Spleen (tissue), 7 donors: ENCODE results near the gene LEF1.

ENCODE experiments used
- POLR2AphosphoS5 ChIP-seq, 3 donors: sonication (generic); formaldehyde crosslinking; IDR thresholded peaks; one replicate each; pipeline ENCODE4 v1.5.1; 2017; ENCODE audit warnings: antibody characterized with exemption in 3 of 3
- TF ChIP-seq, protein P1 (sequence below), 11 experiments: fragments of 200-600 bp in 7 of 11; fragments of 450-650 bp in 4 of 11; sonication (generic) in 4 of 11; IDR thresholded peaks in 8 of 11; conservative IDR thresholded peaks in 3 of 11; 1 replicate in 7 of 11; 2 replicates in 4 of 11; pipeline versions ENCODE4 v1.4.0 to v1.8.0; 2016 to 2021; ENCODE audit warnings: antibody characterized with exemption in 11 of 11, inconsistent platforms in 4 of 11, mild to moderate bottlenecking in 1 of 11
- donor health status: DM: no; HTN: no; CAD: no; lungs with moderate emphysema.
- donor health status: DM: no; HTN: no; CAD: no.
- donor health status: DM: no; HTN: no; CAD: no.

DNA sequence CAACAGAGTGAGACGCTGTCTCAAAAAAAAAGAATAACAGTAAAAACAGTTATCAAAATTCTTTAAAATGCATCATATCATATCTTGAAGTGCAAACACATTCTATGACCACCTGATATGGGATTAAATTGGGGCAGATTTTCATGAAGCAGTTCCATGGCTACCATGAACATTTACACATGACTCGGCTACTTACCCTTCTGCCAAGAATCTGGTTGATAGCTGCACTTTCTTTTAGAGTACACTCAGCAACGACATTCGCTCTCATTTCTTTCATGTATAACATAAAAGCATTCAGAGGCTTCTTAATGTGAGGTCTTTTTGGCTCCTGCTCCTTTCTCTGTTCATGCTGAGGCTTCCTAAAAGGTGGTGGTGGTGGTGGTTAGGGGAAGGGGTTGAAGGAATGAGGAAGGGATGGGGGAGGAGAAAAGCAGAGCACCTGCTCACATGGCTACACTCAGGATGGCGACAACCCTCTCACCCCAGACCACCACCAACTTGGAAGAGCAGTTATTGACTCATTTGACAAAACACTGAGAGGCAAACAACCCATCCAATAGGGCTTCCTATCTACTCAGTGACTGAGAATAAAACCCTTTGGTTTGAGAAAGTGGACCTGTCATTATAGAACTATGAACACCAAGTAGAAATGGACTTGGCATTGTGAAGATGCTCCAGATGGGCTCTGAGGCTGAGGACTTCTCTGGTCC is 90.6 kb downstream of the LEF1 start:
- TF ChIP-seq POLR2AphosphoS5 (IDR thresholded peaks at IDR 0.05): no peak
- TF ChIP-seq, protein P1, sequence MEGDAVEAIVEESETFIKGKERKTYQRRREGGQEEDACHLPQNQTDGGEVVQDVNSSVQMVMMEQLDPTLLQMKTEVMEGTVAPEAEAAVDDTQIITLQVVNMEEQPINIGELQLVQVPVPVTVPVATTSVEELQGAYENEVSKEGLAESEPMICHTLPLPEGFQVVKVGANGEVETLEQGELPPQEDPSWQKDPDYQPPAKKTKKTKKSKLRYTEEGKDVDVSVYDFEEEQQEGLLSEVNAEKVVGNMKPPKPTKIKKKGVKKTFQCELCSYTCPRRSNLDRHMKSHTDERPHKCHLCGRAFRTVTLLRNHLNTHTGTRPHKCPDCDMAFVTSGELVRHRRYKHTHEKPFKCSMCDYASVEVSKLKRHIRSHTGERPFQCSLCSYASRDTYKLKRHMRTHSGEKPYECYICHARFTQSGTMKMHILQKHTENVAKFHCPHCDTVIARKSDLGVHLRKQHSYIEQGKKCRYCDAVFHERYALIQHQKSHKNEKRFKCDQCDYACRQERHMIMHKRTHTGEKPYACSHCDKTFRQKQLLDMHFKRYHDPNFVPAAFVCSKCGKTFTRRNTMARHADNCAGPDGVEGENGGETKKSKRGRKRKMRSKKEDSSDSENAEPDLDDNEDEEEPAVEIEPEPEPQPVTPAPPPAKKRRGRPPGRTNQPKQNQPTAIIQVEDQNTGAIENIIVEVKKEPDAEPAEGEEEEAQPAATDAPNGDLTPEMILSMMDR (IDR thresholded peaks at IDR 0.05 in 8 of 11, conservative IDR thresholded peaks at IDR 0.05 in 3 of 11): no peak
